T-helper 9 cell (primary cell): ENCODE measurements around the gene C19orf85.
A peak's percentile ranks its signal among the peaks of the same experiment; 100 is the strongest.

ENCODE experiments used
- DNase-seq: peaks from one replicate; pipeline ENCODE4 v3.0.0-alpha.2; 2020

The C19orf85 gene

DNA sequence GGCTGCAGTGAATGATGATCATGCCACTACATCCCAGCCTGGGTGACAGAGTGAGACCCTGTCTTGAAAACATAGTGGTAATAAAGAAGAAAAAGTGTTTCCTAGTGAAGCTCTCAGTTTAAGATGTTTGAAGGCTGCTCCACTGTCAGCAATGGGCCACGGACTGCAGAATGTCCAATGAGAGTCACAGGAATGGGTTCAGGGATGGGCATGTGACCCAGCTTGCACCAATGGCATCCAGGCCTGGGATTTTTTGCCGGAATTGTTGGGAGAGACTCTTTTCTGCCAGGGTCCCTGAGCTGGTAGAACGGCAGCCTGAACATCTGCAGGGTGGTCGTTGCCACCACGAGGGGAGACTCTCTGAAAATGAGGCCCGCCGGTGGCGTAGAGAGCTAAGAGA, 27.7 kb downstream of the C19orf85 start:
- DNase-seq, result no peak

GRCh38 chr19:55435020-55435419, 29.5 kb downstream of the C19orf85 start:
- DNase-seq, result no peak

GRCh38 chr19:55434356-55434919, 30.1 kb downstream of the C19orf85 start:
- no peak for DNase-seq

DNA sequence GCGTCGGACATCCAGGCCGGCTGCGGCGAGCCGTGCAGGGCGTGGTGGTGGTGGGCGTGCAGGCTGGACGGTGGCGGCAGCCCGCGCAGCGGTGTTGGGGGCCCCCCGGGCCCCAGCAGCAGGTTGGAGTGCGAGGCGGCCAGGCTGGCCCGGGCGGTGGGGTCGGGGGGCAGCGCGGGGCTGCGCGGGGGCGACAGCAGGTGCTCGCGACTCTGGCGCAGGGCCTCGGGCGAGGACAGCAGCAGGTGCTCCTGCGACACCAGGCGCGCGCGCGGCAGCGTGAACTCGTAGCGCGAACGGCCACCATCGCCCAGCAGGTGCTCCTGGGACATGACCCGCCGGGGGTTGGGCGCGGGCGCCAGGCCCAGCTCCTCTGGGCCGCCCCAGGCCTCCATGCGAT, 31.3 kb downstream of the C19orf85 start:
- no peak for DNase-seq

GRCh38 chr19:55432241-55432959, 32.2 kb downstream of the C19orf85 start:
- DNase-seq, result no peak

DNA sequence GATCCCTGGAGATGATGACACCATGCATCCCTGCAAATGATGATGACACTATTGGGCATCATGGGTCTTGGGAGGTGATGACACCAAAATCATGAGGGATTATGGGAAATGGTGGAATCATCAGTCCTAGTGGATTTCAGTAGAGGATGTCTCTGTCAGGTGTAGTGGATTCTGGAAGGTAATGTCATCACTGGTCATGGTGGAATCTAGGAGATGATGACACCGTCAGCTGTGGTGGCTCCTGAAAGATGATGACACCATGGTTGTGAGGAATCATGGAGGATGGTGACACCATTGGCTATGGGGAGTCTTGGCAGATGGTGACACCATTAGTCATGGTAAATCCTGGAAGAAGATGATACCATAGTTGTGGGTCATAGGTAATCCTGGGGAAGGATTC, 33.4 kb downstream of the C19orf85 start:
- DNase-seq, result no peak

- DNase-seq, result no peak
Measured at GRCh38 chr19:55426042-55426441, 38.5 kb downstream of the C19orf85 start.

GRCh38 chr19:55424518-55424917, 40.0 kb downstream of the C19orf85 start:
- DNase-seq, result no peak

- DNase-seq, result no peak
Measured at GRCh38 chr19:55423225-55424005, 41.1 kb downstream of the C19orf85 start.

GRCh38 chr19:55421281-55421680, 43.3 kb downstream of the C19orf85 start:
- DNase-seq, result peak; percentile 26

- no peak for DNase-seq
Measured at GRCh38 chr19:55419624-55420236, 44.8 kb downstream of the C19orf85 start.

DNA sequence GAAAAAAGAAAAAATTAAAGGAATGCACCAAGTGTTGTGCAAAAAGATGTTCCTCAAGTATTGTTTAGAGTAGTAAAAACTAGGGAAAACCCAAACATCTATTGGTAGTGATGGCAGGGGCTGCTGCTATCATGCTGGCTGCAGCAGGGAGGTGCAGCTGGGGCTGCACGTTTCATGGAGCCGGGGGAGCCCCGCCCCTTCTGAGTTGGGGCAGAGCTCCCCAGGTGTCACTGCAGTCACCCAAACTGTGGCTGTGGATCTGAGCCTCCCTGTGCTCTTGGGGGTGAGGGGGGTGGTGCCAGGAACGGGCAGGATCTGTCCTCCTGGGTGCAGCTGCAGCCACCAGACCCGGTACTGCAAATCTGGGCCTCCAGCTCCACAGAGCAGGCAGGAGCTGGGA, 45.4 kb downstream of the C19orf85 start:
- DNase-seq, result no peak

DNA sequence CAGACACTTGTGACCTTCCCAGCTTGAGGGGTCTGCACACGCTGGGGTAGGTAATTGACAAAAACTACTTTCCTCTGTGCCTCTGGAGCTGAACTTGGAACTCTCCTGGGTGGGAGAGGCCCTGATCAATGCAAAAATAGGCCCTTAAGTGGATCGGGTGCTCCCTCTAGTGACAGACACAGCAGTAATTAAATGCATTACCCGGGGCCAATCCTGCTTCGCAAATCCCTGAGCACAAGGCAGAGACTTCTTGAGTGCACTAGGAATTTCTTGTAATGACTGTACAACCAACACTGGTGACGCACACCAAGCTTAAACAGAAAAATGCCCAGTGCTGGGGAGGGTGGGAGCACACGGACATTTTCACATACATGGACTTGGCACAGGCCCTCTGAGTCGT, 46.4 kb downstream of the C19orf85 start:
- peak; percentile 30 for DNase-seq
